Activated CD8-positive, alpha-beta memory T cell treated with anti-CD3 and anti-CD28 coated beads, Interleukin-2, amount 10 ng/mL, durations not matched to agents 7 days and 5 days (primary cell): ENCODE results near the gene MYO10. TPM values are rescaled to one million over a fixed set of nuclear protein-coding genes. Genes with fewer than 3 reads are reported as not detected.
"Not testable (repeated sequence)": the region's sequence is repeated elsewhere in the genome, so short reads cannot be mapped to it uniquely, and the experiment has no call there.

Source experiments
- ATAC-seq: fragments of 150-1000 bp; cut with Tn5 transposase; one replicate; pipeline ENCODE4 v1.10.0; 2021; ENCODE audit warnings: moderate library complexity
- CTCF ChIA-PET: fragments of 350-600 bp; sonication (Branson Sonifier 250); formaldehyde crosslinking; loops from one replicate; lab custom pipeline; 2021; ENCODE audit warnings: antibody characterized with exemption; lab: Charles Lee
- DNase-seq: peaks from one replicate; pipeline ENCODE4 v3.0.0-alpha.2; 2020
- H3K27ac Mint-ChIP-seq: one replicate; pipeline ENCODE4 v1.8.0; 2021; ENCODE audit warnings: mild to moderate bottlenecking, mixed read lengths
- H3K27me3 Mint-ChIP-seq: one replicate; pipeline ENCODE4 v1.8.0; 2021; ENCODE audit warnings: mixed read lengths
- H3K36me3 Mint-ChIP-seq: one replicate; pipeline ENCODE4 v1.8.0; 2021; ENCODE audit warnings: mild to moderate bottlenecking, mixed read lengths
- H3K4me1 Mint-ChIP-seq: one replicate; pipeline ENCODE4 v1.8.0; 2021; ENCODE audit warnings: mixed read lengths
- H3K4me3 Mint-ChIP-seq: one replicate; pipeline ENCODE4 v1.8.0; 2021; ENCODE audit warnings: mild to moderate bottlenecking, moderate library complexity, mixed read lengths
- H3K9me3 Mint-ChIP-seq: one replicate; pipeline ENCODE4 v1.8.0; 2022; ENCODE audit warnings: low read depth, mixed read lengths
- total RNA-seq, 2 experiments: library from RNA; stranded (reverse); gene quantifications; one replicate each; pipeline ENCODE4 v1.2.3, GENCODE V29; 2021

The MYO10 gene
- total RNA-seq, 2 experiments from 2014 or later: not detected

GRCh38 chr5:16661713-16662112 lies 274.4 kb downstream of the MYO10 start:
- DNase-seq (no peak), ATAC-seq (no peak)
- no peaks in the 10 kb centered on the region for H3K4me1 Mint-ChIP-seq
- H3K27ac Mint-ChIP-seq: no peak overlapping the region
- CTCF ChIA-PET: no interaction called here
- no peak overlapping the region for H3K4me3 Mint-ChIP-seq
- H3K27me3 Mint-ChIP-seq: no peaks in the 10 kb centered on the region
- H3K9me3 Mint-ChIP-seq: no peaks in the 10 kb centered on the region
- H3K36me3 Mint-ChIP-seq: no peaks in the 10 kb centered on the region

DNA sequence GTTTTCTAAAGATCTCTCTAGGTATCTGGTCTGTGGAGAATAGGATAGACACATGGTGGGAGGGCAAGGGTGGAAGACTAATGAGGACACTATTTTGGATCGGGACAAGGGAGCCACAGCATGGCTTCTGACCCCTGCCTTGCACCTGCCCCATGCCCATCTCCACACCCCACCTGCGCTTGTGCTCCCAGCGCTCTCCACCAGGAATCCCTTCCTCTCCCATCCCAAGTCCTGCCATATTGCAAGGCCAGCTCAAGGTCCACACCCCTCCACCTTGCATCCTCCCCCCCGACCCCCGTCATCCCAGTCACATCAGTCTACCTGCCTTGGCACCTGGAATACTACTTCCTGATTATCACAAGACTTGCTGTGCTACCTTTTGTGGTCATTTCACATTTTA lies 275.1 kb downstream of the MYO10 start:
- CTCF ChIA-PET: no interaction called here
- H3K4me3 Mint-ChIP-seq: no peak overlapping the region
- no peaks in the 10 kb centered on the region for H3K9me3 Mint-ChIP-seq
- DNase-seq (no peak), ATAC-seq (no peak)
- H3K4me1 Mint-ChIP-seq: no peaks in the 10 kb centered on the region
- H3K27ac Mint-ChIP-seq: no peak overlapping the region
- no peaks in the 10 kb centered on the region for H3K36me3 Mint-ChIP-seq
- no peaks in the 10 kb centered on the region for H3K27me3 Mint-ChIP-seq

DNA sequence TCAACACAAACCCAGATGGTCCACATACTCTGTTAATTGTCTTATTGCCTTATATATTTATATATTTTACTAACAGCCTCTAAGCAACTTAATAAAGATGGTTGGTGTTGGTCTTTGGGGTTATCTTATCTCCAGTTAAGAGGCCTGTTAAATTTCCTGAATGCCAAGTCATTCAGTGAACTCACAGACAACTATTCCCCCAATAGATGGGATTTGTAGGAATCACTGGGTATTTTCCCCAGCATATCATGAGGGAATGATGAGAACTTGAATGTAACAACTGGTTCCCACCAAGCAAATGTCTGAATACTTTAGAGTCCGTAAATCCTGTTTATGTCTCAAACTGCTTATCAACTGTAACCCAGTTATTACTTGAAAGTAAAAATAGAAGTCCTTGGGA lies 276.6 kb downstream of the MYO10 start:
- ATAC-seq (no peak), DNase-seq (no peak)
- Mint-ChIP-seq H3K36me3 (no peaks in the 10 kb centered on the region), H3K27ac (no peak overlapping the region), H3K9me3 (no peaks in the 10 kb centered on the region), H3K4me1 (no peaks in the 10 kb centered on the region), H3K4me3 (no peak overlapping the region), H3K27me3 (no peaks in the 10 kb centered on the region)
- CTCF ChIA-PET: no interaction called here

DNA sequence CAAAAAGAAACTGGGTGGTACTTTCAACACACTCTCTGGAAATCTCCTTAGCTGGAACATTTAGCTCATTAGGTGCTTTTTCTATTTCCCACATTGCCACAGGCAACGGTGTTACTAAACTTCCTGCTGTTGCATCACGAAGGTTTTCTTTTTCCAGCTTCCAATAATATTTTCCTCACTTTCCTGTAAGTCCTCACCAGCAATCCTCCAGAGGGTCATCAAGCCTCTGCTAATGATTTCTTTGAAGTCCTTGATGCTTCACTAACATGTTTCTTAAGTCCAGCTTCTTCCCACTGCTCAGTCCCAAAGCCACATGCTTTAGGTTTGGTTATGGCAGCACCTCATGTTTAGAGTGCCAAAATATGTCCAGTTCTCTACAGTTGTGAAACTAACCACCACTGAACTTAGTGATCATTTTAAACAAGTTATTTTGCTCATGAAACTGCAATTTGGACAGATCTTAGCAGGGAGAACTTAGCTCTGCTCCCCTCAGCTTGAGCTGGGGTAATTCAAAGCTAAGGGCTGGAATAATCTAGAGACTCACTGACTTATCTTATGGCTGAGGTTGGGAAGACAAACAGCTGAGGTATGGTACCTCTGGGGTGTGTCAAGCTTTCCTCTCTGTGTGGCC lies 279.4 kb downstream of the MYO10 start:
- Mint-ChIP-seq H3K36me3 (peaks cover 2% of the 10 kb centered on the region), H3K27me3 (no peaks in the 10 kb centered on the region), H3K27ac (no peak overlapping the region), H3K4me3 (no peak overlapping the region), H3K9me3 (no peaks in the 10 kb centered on the region), H3K4me1 (no peaks in the 10 kb centered on the region)
- ATAC-seq: no peak
- no peak for DNase-seq
- CTCF ChIA-PET: interaction anchor here (0.7 to 0.9 kb wide), 2 partner anchors 10 kb away, joined by 3 read pairs; no protein-coding TSS in a partner anchor

DNA sequence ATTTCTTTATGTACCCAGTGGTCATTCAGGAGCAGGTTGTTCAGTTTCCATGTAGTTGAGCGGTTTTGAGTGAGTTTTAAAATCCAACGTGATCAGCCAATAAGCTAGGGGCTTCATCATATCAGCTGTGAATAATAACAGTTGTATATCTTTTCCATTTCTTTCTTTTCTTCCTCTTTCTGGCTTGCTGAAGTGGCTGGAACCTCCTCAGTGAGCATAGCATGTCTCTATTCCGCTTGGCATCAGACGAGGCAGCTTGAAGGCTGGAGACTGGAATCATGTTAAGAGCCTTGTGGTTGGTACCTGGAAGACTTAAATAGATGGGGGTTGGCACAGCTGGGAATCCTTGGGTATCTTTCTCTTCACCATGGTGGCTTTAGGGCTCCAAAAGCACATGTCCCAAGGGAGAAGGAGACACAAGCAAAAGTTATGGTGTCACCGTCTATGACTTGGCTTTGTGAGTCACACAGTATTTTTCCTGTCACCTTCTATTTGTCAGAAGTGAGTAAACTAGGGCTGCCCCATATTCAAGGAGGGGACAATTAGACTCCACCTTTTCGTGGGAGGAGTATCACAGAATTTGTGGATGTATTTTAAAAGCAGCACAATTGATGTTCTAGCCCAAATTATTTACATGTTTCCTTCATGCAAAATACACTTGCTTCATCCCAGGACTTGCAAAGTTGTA lies 281.3 kb downstream of the MYO10 start:
- DNase-seq (no peak), ATAC-seq (no peak)
- H3K4me1 Mint-ChIP-seq: no peaks in the 10 kb centered on the region
- peaks cover 2% of the 10 kb centered on the region for H3K36me3 Mint-ChIP-seq
- H3K4me3 Mint-ChIP-seq: no peak overlapping the region
- CTCF ChIA-PET: no interaction called here
- no peak overlapping the region for H3K27ac Mint-ChIP-seq
- H3K9me3 Mint-ChIP-seq: no peaks in the 10 kb centered on the region
- H3K27me3 Mint-ChIP-seq: no peaks in the 10 kb centered on the region

GRCh38 chr5:16648739-16649138 lies 287.3 kb downstream of the MYO10 start:
- H3K36me3 Mint-ChIP-seq, DNase-seq, ATAC-seq, H3K4me3 Mint-ChIP-seq, H3K27me3 Mint-ChIP-seq, H3K4me1 Mint-ChIP-seq, H3K27ac Mint-ChIP-seq, H3K9me3 Mint-ChIP-seq, CTCF ChIA-PET: not testable (repeated sequence)

DNA sequence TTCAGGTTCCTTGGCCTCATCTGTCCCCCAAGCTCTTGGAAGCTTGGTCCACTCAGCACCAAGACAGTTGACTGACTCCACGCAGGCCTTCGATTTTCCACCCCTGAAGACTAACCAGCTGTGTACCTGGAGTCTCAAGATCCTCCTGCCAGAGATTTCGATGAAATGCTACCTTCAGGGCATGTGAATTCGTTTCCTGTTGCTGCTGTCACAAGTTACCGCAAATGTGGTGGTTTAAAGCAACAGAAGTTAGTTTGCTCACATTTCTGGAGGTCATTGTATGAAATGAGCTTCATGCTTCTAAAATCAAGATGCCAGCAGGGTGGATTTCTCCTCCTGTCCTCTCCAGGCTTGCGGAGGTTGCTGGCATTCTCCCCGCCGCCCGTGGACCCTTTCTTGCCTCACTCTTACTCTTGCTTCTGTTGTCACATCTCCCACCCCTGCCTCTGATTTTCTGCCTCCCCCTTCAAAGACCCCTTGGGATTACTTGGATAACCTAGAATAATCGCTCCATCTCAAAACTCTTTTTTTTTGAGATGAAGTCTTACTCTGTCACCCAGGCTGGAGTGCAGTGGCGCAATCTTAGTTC lies 291.7 kb downstream of the MYO10 start:
- no peaks in the 10 kb centered on the region for H3K36me3 Mint-ChIP-seq
- H3K4me3 Mint-ChIP-seq: no peak overlapping the region
- H3K27ac Mint-ChIP-seq: no peak overlapping the region
- CTCF ChIA-PET: no interaction called here
- ATAC-seq: no peak
- H3K27me3 Mint-ChIP-seq: no peaks in the 10 kb centered on the region
- no peak for DNase-seq
- H3K4me1 Mint-ChIP-seq: peaks cover 6% of the 10 kb centered on the region
- no peaks in the 10 kb centered on the region for H3K9me3 Mint-ChIP-seq

DNA sequence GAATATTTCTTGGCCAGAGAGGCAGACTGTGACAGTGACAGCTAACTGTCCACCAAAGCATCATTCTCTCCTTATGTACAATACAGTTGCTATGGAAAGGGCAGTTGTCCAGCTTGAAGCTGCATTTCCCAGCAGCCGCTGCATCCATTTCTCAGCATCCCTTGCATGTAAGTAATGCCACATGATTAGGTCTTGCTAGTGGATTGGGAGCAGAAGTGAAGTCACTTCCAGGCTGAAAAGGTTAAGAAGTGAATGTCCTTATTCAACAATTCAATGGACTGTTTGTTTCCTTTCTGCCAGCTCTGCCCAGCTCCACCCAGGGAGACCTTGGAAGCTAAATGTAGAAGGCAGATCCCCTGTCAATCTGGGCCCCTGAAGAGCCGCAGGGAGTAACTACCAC lies 293.2 kb downstream of the MYO10 start:
- H3K27me3 Mint-ChIP-seq: no peaks in the 10 kb centered on the region
- ATAC-seq (no peak), DNase-seq (no peak)
- H3K36me3 Mint-ChIP-seq: no peaks in the 10 kb centered on the region
- no peak overlapping the region for H3K4me3 Mint-ChIP-seq
- CTCF ChIA-PET: no interaction called here
- no peaks in the 10 kb centered on the region for H3K9me3 Mint-ChIP-seq
- H3K4me1 Mint-ChIP-seq: peaks cover 6% of the 10 kb centered on the region
- H3K27ac Mint-ChIP-seq: no peak overlapping the region

DNA sequence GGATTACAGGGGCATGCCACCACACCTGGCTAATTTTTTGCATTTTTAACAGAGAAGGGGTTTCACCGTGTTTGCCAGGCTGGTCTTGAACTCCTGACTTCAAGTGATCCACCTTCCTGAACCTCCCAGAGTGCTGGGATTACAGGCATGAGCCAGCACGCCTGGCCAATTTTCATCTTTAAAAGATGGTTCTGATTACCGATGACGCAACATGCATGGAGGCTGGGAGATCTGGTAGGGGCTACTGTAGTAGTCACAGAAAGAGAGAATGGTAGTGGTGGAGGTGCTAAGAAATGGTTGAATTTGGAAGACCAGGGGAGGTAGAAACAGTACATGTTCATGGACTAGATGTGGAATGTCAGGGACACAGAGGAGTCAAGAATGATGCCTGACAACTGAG lies 296.9 kb downstream of the MYO10 start:
- CTCF ChIA-PET: interaction anchor here (1.6 kb wide), 1 partner anchor 12 kb away, joined by 5 read pairs; no protein-coding TSS in a partner anchor
- H3K9me3 Mint-ChIP-seq: no peaks in the 10 kb centered on the region
- H3K36me3 Mint-ChIP-seq: no peaks in the 10 kb centered on the region

GRCh38 chr5:16628376-16628775 lies 307.7 kb downstream of the MYO10 start:
- DNase-seq (no peak), ATAC-seq (no peak)
- peak overlapping the region; percentile 13 for H3K27ac Mint-ChIP-seq
- peaks cover 29% of the 10 kb centered on the region for H3K4me1 Mint-ChIP-seq
- H3K36me3 Mint-ChIP-seq: peaks cover 2% of the 10 kb centered on the region
- H3K4me3 Mint-ChIP-seq: no peak overlapping the region
- H3K9me3 Mint-ChIP-seq: no peaks in the 10 kb centered on the region
- no peaks in the 10 kb centered on the region for H3K27me3 Mint-ChIP-seq
- CTCF ChIA-PET: no interaction called here

More for the DNA sequence above, 296.9 kb downstream of the MYO10 start:
- Mint-ChIP-seq H3K27ac (no peak overlapping the region), H3K4me1 (peaks cover 1% of the 10 kb centered on the region), H3K27me3 (no peaks in the 10 kb centered on the region), H3K4me3 (no peak overlapping the region)
- DNase-seq (no peak), ATAC-seq (no peak)

DNA sequence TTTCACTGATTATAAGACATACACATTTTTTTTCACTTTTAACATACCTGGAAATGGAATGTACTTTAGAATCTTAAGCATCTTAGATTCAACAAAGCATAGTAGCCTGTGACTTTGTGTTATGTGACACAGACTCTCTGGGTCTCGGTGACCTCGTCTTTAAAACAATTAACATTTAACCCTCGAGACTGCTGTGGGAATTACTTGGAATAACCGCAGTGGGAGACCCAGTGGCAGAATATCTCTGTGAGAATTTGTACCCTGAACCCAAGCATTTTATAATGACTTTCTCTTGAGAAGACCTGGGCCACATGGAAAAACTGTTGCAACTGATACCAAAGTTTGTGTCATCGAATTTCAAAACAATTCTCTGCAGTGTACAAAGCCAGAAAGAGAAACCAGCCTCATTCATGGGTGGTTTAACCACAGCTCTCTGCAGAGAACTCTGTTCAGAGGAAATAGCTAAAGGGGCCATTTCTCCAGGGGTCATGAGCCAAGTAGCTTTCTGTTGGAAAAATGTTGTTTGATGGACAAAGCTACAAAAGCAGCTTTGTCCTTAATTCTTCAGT lies 309.3 kb downstream of the MYO10 start:
- Mint-ChIP-seq H3K4me1 (peaks cover 29% of the 10 kb centered on the region), H3K27ac (peak overlapping the region; percentile 85), H3K27me3 (no peaks in the 10 kb centered on the region), H3K4me3 (no peak overlapping the region), H3K9me3 (no peaks in the 10 kb centered on the region), H3K36me3 (peaks cover 2% of the 10 kb centered on the region)
- CTCF ChIA-PET: interaction anchor here (1.1 to 3.2 kb wide), 3 partner anchors 10 to 39 kb away, joined by 4 to 23 read pairs (median 5); partner anchors contain the start of gene RETREG1
- DNase-seq: peak; percentile 71
- ATAC-seq: peak; percentile 82

GRCh38 chr5:16625096-16625495 lies 311.0 kb downstream of the MYO10 start:
- H3K9me3 Mint-ChIP-seq: no peaks in the 10 kb centered on the region
- no peak for ATAC-seq
- CTCF ChIA-PET: interaction anchor here (1.5 to 3.2 kb wide), 2 partner anchors 8 to 10 kb away, joined by 4 to 23 read pairs; partner anchors contain the start of gene RETREG1
- no peak for DNase-seq
- no peak overlapping the region for H3K4me3 Mint-ChIP-seq
- H3K27me3 Mint-ChIP-seq: no peaks in the 10 kb centered on the region
- H3K27ac Mint-ChIP-seq: no peak overlapping the region
- peaks cover 29% of the 10 kb centered on the region for H3K4me1 Mint-ChIP-seq
- H3K36me3 Mint-ChIP-seq: no peaks in the 10 kb centered on the region

- H3K4me1 Mint-ChIP-seq: peaks cover 17% of the 10 kb centered on the region
- no peak overlapping the region for H3K4me3 Mint-ChIP-seq
- DNase-seq: no peak
- peaks cover 3% of the 10 kb centered on the region for H3K36me3 Mint-ChIP-seq
- H3K27ac Mint-ChIP-seq: no peak overlapping the region
- H3K9me3 Mint-ChIP-seq: no peaks in the 10 kb centered on the region
- CTCF ChIA-PET: no interaction called here
- no peak for ATAC-seq
- H3K27me3 Mint-ChIP-seq: no peaks in the 10 kb centered on the region
These were observed 317.0 kb downstream of the MYO10 start for GRCh38 chr5:16619136-16619535.
